GM18526 (cell line): Measurements from ENCODE around the gene DNMT3L.

Experiments used
- POLR2A ChIP-seq: IDR thresholded peaks from 3 replicates; pipeline ENCODE4 v1.6.1; 2011; ENCODE audit not compliant: insufficient read length; ENCODE audit errors: extremely low read depth

Gene DNMT3L

GRCh38 chr21:44261675-44262295, at the start of gene DNMT3L:
Gene DNMT3L (minus strand): TSS chr21:44261897. CDS start chr21:44261259, 638 bp downstream.
- no peak for TF ChIP-seq POLR2A

GRCh38 chr21:44310628-44311507, 49.2 kb upstream of the DNMT3L start:
- TF ChIP-seq POLR2A: no peak

- TF ChIP-seq POLR2A: no peak
These were observed 45.4 kb upstream of the DNMT3L start for GRCh38 chr21:44306936-44307704.

GRCh38 chr21:44305691-44306090, 44.0 kb upstream of the DNMT3L start:
- TF ChIP-seq POLR2A: no peak

GRCh38 chr21:44304877-44305293, 43.2 kb upstream of the DNMT3L start:
- TF ChIP-seq POLR2A: no peak

GRCh38 chr21:44304011-44304616, 42.4 kb upstream of the DNMT3L start:
- no peak for TF ChIP-seq POLR2A

- no peak for TF ChIP-seq POLR2A
These were observed 41.8 kb upstream of the DNMT3L start for GRCh38 chr21:44303490-44303981.

GRCh38 chr21:44301961-44302406, 40.3 kb upstream of the DNMT3L start:
- no peak for TF ChIP-seq POLR2A

GRCh38 chr21:44301141-44301540, 39.4 kb upstream of the DNMT3L start:
- no peak for TF ChIP-seq POLR2A

- no peak for TF ChIP-seq POLR2A
These were observed 38.7 kb upstream of the DNMT3L start for GRCh38 chr21:44300262-44300959.

- TF ChIP-seq POLR2A: peak; percentile 64
These were observed 38.0 kb upstream of the DNMT3L start, which contains the start of gene PFKL for GRCh38 chr21:44299458-44300261. Gene PFKL (plus strand): TSS chr21:44300053. CDS start chr21:44300106, 53 bp downstream.

- TF ChIP-seq POLR2A: no peak
These were observed 37.4 kb upstream of the DNMT3L start for GRCh38 chr21:44299085-44299457.

GRCh38 chr21:44298301-44298700, 36.6 kb upstream of the DNMT3L start:
- no peak for TF ChIP-seq POLR2A
